ENCODE results near the gene ZDHHC11B.

DNA sequence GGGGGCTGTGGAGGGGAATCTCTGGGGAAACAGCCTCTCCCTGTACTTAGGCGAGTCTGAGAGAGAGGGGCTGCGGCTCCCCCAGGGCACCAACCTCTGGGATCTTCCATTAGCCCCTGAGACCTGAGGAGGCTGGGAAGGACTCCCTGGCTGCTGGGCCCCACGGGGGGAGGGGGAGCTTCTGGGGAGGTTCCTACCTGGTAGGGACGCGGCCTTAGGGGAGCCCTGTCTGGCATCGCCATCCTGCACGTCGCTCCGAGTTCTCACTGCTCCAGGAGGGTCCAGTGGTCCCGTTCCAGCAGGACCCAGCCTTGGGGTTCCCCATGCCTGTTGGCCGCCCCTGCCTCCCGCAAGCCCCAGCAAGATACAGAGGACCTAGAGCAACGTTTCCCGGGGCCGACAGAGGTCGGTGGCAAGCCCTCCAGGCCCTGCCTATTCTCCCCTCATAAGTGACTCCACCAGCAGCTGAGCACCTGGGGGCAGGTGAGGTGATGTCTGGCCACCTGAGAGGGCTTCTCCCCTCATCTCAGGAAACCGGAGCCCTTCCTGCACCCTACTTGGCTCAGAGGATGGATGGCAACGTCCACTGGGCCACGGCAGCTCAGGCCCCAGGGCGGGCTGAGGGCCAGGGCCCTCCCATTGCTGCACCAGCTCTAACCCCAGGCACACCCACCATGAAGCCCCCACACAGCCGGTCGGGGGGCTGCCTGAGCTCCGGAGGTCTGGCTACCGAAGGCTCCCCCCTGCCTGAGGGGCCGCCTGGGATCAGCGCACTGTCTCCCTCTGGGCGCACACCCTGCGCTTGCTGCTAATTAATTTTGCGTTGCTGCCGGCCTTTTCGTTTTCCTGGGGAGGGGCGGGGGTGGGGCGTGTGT lies 113.9 kb downstream of the ZDHHC11B start:
- TF ChIP-seq, protein P1, sequence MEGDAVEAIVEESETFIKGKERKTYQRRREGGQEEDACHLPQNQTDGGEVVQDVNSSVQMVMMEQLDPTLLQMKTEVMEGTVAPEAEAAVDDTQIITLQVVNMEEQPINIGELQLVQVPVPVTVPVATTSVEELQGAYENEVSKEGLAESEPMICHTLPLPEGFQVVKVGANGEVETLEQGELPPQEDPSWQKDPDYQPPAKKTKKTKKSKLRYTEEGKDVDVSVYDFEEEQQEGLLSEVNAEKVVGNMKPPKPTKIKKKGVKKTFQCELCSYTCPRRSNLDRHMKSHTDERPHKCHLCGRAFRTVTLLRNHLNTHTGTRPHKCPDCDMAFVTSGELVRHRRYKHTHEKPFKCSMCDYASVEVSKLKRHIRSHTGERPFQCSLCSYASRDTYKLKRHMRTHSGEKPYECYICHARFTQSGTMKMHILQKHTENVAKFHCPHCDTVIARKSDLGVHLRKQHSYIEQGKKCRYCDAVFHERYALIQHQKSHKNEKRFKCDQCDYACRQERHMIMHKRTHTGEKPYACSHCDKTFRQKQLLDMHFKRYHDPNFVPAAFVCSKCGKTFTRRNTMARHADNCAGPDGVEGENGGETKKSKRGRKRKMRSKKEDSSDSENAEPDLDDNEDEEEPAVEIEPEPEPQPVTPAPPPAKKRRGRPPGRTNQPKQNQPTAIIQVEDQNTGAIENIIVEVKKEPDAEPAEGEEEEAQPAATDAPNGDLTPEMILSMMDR (IDR thresholded peaks at IDR 0.05) = no peak
- no peak for TF ChIP-seq POLR2A (IDR thresholded peaks at IDR 0.05; ENCODE audit: low read depth)

Measured in esophagus muscularis mucosa (tissue), 3 donors.